Suprapubic skin (tissue), 4 donors: Measurements from ENCODE around the gene LIPA. TPM values are rescaled to one million over a fixed set of nuclear protein-coding genes. Genes with fewer than 3 reads are reported as not detected.

ENCODE experiments used
- DNase-seq, 2 donors: peaks; one replicate each; pipeline ENCODE4 v3.0.0-alpha.2; 2019; ENCODE audit warnings: low spot score in 2 of 2
- H3K27ac ChIP-seq: fragments of 200-600 bp; sonication (generic); one replicate; pipeline ENCODE4 v1.5.1; 2019
- H3K27me3 ChIP-seq: fragments of 200-600 bp; sonication (generic); one replicate; pipeline ENCODE4 v1.5.1; 2019
- H3K36me3 ChIP-seq: fragments of 200-600 bp; sonication (generic); one replicate; pipeline ENCODE4 v1.5.1; 2019
- H3K4me1 ChIP-seq: fragments of 200-600 bp; sonication (generic); one replicate; pipeline ENCODE4 v1.5.1; 2019
- H3K4me3 ChIP-seq: fragments of 200-600 bp; sonication (generic); one replicate; pipeline ENCODE4 v1.5.1; 2019; ENCODE audit warnings: mild to moderate bottlenecking
- H3K9me3 ChIP-seq: fragments of 200-600 bp; sonication (generic); one replicate; pipeline ENCODE4 v1.5.1; 2019
- EP300 ChIP-seq: sonication (generic); formaldehyde crosslinking; IDR thresholded peaks from one replicate; pipeline ENCODE4 v1.6.1; 2017; ENCODE audit warnings: antibody characterized with exemption
- POLR2A ChIP-seq, 2 donors: fragments of 450-650 bp; IDR thresholded peaks; one replicate each; pipeline ENCODE4 v1.6.1; 2017; ENCODE audit warnings: antibody characterized with exemption in 2 of 2, mild to moderate bottlenecking in 2 of 2, moderate library complexity in 2 of 2
- POLR2AphosphoS5 ChIP-seq, 3 donors: sonication (generic); formaldehyde crosslinking; IDR thresholded peaks; one replicate each; pipeline ENCODE4 v1.6.1; 2017; ENCODE audit warnings: antibody characterized with exemption in 3 of 3
- WGBS: methylation state at CpG from one replicate; pipeline ENCODE4 v1.1.5; 2018; 5-methylcytosine and 5-hydroxymethylcytosine counted together
- total RNA-seq, 4 donors: library from RNA; depleted of rRNA; stranded (reverse); fragments of >200 nt; gene quantifications; one replicate each; pipeline ENCODE4 v1.1.0, GENCODE V29; 2016
- TF ChIP-seq, protein P1 (sequence below), 2 donors: fragments of 200-600 bp in 1 of 2; fragments of 450-650 bp in 1 of 2; sonication (generic) in 1 of 2; IDR thresholded peaks; one replicate each; pipeline ENCODE4 v1.5.1; 2016 to 2019; ENCODE audit warnings: antibody characterized with exemption in 2 of 2, mild to moderate bottlenecking in 1 of 2, moderate library complexity in 1 of 2

LIPA gene
- total RNA-seq, 4 donors from 2014 or later: 15.6 to 21.2 (median 18.8) TPM

DNA sequence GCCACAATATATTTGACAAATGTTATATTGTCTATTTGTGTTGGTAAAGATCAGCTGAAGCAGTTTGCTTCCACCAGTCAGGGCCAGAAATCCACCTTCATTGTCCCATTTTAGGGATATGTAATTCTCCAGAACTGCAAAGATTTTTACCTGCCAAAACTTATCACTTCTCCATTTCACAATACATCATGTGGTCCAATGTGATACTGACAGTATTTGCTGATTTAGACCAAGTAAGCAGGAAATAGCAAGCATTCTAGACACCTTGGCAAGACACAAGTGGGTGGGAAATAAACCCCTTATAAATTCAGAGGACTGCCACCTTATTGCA, 18.5 kb upstream of the LIPA start:
- H3K27me3 ChIP-seq: no peaks in the 10 kb centered on the region
- DNase-seq: no peak
- no peak for TF ChIP-seq POLR2AphosphoS5 (IDR thresholded peaks at IDR 0.05)
- TF ChIP-seq POLR2A (IDR thresholded peaks at IDR 0.05): no peak
- TF ChIP-seq EP300: no peak
- TF ChIP-seq, protein P1, sequence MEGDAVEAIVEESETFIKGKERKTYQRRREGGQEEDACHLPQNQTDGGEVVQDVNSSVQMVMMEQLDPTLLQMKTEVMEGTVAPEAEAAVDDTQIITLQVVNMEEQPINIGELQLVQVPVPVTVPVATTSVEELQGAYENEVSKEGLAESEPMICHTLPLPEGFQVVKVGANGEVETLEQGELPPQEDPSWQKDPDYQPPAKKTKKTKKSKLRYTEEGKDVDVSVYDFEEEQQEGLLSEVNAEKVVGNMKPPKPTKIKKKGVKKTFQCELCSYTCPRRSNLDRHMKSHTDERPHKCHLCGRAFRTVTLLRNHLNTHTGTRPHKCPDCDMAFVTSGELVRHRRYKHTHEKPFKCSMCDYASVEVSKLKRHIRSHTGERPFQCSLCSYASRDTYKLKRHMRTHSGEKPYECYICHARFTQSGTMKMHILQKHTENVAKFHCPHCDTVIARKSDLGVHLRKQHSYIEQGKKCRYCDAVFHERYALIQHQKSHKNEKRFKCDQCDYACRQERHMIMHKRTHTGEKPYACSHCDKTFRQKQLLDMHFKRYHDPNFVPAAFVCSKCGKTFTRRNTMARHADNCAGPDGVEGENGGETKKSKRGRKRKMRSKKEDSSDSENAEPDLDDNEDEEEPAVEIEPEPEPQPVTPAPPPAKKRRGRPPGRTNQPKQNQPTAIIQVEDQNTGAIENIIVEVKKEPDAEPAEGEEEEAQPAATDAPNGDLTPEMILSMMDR (IDR thresholded peaks at IDR 0.05): no peak
- no peak overlapping the region for H3K4me3 ChIP-seq
- H3K4me1 ChIP-seq: peaks cover 4% of the 10 kb centered on the region
- no peaks in the 10 kb centered on the region for H3K9me3 ChIP-seq
- H3K36me3 ChIP-seq: no peaks in the 10 kb centered on the region
- H3K27ac ChIP-seq: no peak overlapping the region

DNA sequence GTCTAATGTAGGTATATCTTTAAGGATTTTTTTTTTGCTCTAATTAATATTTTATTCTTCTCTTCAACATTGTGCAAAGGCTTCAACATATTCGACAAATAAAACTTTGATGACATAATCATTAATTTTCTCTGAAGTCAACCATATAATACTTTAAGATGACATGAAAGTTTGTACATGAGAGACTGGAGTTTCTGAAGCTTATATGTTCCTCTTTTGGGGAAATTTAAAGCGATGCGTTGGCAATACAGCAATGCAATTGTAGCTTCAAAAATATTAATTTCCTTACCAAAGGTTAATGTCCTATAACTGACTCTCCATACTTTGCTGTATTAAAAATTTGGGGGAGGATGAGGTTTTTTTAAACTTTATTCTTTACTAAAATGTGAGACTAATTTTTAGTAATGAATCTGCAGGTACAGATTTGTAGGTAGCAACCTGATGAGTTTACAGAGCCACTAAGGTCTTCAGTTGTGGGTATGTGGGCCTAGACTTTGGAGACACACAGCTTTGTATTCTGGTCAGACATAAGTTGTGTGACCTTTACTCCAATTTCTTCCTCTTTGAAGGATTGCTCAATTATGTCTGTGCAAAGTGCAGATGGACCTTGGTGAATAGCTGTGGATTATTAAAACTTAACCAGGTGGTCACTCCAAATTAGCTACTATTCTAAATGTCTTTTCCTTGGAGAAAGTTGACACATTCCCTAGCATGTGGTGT, 18.0 kb upstream of the LIPA start:
- 88% methylated on average over 3 of the region's 3 CpGs for WGBS
- no peaks in the 10 kb centered on the region for H3K27me3 ChIP-seq
- H3K27ac ChIP-seq: no peak overlapping the region
- no peak for TF ChIP-seq POLR2A (IDR thresholded peaks at IDR 0.05)
- TF ChIP-seq POLR2AphosphoS5 (IDR thresholded peaks at IDR 0.05): no peak
- TF ChIP-seq, protein P1 (IDR thresholded peaks at IDR 0.05): no peak
- no peak for TF ChIP-seq EP300
- no peaks in the 10 kb centered on the region for H3K9me3 ChIP-seq
- H3K4me1 ChIP-seq: no peaks in the 10 kb centered on the region
- H3K4me3 ChIP-seq: no peak overlapping the region
- no peak for DNase-seq
- H3K36me3 ChIP-seq: no peaks in the 10 kb centered on the region

DNA sequence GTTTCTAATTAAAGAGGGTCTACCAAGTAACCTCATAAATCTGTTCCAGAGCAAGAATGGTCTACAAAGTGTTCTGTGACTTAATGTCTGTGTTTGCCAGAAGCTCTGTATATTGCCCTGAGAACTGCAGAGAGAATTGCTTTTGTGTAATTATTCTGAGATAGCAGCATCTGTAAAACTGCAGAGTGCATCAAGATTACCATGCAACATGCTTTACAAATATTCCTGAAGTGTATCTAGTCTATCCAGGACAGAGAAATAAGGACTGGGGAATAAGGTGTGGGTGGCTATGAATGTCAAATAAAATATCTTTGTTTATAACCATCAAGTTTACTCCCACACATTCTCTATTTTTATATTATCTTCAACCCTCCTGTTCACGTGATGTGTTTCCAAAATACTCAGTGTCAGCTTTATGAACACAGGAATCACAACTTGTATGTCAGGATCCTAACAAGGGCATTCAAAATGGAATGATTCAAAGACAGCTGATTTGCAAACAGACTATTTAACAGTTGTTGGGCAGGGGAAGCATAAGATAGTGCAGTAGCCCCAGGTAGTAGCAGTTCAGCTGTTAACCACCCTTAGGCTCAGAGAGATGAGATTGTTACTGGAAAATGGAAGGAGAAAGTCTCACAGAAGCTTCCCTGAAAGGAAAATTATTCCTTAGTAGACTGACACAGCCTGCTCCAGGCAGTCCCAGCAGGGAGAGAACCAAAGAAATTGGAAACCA, 15.3 kb upstream of the LIPA start:
- DNase-seq: no peak
- no peaks in the 10 kb centered on the region for H3K36me3 ChIP-seq
- TF ChIP-seq EP300 (no peak), POLR2AphosphoS5 (IDR thresholded peaks at IDR 0.05) (no peak), POLR2A (IDR thresholded peaks at IDR 0.05) (no peak)
- TF ChIP-seq, protein P1 (IDR thresholded peaks at IDR 0.05): no peak
- 50% methylated on average over 1 of the region's 1 CpG for WGBS
- no peaks in the 10 kb centered on the region for H3K9me3 ChIP-seq
- H3K27me3 ChIP-seq: no peaks in the 10 kb centered on the region
- no peak overlapping the region for H3K4me3 ChIP-seq
- no peak overlapping the region for H3K27ac ChIP-seq
- H3K4me1 ChIP-seq: peaks cover 16% of the 10 kb centered on the region

DNA sequence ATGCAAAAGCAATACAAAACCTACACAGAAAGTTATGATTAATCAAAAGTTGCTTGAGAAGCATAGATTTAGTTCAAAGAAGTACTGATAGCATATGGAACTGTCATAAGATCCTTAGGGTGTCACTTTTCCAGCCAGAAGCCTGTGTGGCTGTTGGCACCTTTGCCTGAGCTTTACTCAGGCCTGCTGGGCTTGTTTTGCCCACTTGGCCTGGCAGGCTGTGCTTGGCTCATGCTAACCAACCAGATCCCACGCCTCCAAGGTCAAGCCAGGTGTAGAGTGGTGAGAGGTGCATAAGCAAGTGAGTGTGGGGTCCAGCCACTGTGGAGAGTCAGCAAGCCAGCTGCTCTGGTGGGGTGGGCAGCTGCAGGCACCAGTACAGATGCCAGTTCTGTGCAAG, 12.0 kb upstream of the LIPA start:
- WGBS: 88% methylated on average over 1 of the region's 1 CpG
- Histone ChIP-seq H3K9me3 (no peaks in the 10 kb centered on the region), H3K27me3 (no peaks in the 10 kb centered on the region), H3K4me1 (peaks cover 28% of the 10 kb centered on the region), H3K27ac (no peak overlapping the region), H3K36me3 (no peaks in the 10 kb centered on the region), H3K4me3 (no peak overlapping the region)
- TF ChIP-seq, protein P1 (IDR thresholded peaks at IDR 0.05): no peak
- no peak for TF ChIP-seq POLR2A (IDR thresholded peaks at IDR 0.05)
- TF ChIP-seq POLR2AphosphoS5 (IDR thresholded peaks at IDR 0.05): no peak
- no peak for TF ChIP-seq EP300
- no peak for DNase-seq

DNA sequence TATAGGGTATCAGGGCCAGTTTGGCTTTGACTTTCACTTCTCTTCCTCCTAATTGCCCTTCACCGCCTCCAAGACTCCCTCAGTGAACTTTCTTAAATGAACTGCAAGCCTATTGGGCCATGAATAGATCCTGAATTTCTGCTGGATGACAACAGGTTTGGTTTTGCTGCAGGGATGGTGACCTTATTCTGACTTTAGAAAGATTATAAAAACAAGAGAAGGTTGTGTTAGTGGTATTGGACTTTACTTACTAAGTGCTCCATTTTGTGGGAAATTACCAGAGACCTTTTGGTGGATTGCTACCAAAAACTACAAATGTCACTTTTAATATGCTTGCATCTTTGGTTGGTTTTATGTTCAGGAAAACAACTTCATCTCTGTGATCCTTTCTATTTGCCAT, 11.5 kb upstream of the LIPA start:
- H3K36me3 ChIP-seq: no peaks in the 10 kb centered on the region
- H3K9me3 ChIP-seq: no peaks in the 10 kb centered on the region
- TF ChIP-seq POLR2A (IDR thresholded peaks at IDR 0.05) (no peak), EP300 (no peak), POLR2AphosphoS5 (IDR thresholded peaks at IDR 0.05) (no peak)
- TF ChIP-seq, protein P1 (IDR thresholded peaks at IDR 0.05): no peak
- H3K4me1 ChIP-seq: peaks cover 28% of the 10 kb centered on the region
- H3K4me3 ChIP-seq: no peak overlapping the region
- WGBS: 44% methylated on average over 1 of the region's 1 CpG
- no peak for DNase-seq
- no peaks in the 10 kb centered on the region for H3K27me3 ChIP-seq
- H3K27ac ChIP-seq: no peak overlapping the region
